NOMO-1 treated with DMSO at 0.1 percent for 48 hours (cell line): ENCODE data around the gene ADAP1.

Experiments used
- DNase-seq: peaks from one replicate; lab custom pipeline; 2025; ENCODE audit not compliant: unreplicated experiment; lab: John Stamatoyannopoulos, UW

The ADAP1 gene

DNA sequence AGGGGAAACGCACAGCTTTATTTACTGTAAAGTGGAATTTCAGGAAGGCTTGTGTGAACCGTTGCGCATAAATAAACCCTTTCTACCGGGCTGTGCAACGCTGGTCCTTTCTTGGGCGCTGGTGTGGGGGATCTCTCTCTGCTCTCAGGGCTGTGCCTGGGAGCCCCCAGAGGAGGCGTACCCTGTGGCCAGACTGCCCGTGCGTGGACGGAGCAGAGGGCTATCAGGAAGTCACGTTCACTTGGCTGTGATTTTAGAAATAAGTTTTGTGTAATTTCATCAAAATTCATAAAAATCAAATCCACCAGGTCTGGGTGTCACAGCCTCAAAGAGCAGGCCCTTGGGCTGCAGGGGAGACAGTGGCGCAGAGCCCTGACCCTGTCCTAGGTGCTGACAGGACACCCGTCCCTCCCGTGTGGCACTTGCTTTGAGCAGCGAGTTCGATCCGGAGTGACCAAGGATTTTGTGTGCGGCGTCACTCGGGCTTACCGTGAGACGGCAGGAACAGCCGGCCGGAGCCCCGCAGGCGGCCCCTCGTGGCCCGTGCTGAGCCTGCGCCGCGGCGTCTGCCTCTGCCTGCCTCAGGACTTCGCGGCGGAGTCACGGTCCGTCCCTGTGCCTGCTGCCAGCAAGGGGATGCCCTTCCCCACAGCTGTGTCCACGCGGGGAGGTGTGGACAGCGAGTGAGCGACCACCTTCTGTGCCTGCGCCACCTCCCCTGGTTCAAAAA is 58.0 kb downstream of the ADAP1 start:
- no peak for DNase-seq

DNA sequence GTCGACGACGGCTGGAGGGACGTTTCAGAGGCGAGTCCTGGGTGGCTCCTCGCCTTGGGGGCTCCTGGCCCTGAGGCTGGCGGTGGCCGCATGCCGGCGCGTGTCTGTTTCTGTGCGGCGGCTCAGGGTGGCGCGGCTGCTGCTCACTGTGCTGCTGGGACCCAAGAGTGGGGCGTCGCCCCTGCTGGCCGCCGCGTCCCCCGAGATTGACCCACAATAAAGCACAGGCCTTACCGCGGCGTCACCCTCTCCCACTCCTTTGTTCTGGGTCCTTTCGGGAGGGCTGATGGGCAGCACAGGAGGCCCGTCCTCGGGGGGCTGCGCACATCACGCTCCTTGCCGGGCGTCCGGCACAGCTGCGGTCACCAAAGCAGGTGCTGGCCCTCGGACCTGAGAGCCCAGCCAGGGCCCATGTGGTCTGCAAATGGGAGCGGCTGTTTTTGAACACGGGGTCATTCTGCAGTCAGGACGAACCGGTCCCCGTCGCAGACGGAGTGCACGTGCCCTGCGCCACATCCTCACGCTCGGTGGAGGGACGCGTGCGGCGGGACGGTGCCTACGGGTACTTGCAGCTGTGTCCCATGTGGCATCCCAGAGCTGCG is 58.9 kb downstream of the ADAP1 start:
- DNase-seq = no peak

DNA sequence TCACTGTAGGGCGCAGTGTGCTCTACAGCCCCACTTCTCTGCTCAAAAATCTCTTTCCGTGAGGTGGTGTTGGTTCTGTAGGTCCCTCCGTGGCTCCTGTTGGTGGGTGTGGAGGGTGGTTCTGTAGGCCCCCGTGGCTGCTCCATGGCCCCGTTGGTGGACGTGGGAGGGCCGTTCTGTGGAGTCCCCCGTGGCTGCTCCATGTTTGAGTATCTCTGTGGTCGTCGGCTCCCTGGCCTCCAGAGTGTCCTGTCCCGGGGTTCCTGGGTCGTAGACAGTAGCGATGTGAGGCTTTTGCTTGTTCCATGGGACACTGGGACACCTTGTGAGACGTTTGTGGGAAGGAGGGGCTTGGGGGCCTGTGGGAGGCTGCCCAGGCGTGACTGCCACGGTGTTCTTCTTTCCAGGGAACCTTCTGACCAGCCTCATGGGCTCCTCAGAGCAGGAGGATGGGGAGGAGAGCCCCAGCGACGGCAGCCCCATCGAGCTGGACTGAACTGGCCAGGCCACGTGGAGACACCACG is 59.5 kb downstream of the ADAP1 start:
- DNase-seq = no peak

DNA sequence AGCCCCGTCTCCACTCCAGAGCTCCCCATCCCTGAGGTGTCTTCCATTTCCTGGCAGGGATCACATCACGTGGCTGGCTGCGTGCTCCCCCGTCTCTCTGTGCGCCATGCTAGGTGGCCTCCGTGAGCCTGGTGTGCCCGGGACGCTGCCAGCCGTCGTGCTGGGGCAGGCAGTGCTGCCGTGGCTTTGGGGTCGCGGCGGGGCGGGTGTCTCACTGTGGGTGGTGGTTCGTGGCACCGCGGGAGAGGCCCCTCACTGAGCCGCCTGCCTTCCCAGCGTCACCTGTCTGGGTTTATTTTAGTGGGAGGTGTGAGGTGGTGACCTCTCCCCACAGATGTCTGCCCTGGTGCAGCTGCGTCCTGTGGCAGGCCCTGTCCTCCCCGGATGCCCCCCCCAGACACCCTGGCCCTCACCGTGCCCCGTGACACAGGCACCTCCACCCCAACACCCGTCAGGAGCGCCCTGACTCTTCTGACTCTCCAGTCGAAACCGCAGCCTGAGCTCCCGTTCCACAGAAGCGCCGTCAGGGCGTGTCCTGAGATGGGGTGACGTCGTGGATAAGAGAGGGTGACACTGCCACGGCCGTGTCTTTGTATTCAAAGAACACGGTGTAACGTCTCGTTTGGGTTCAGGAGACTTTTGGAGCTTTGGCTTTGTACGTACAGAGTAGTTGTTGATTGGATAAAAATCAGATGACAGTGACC is 60.2 kb downstream of the ADAP1 start:
- no peak for DNase-seq

DNA sequence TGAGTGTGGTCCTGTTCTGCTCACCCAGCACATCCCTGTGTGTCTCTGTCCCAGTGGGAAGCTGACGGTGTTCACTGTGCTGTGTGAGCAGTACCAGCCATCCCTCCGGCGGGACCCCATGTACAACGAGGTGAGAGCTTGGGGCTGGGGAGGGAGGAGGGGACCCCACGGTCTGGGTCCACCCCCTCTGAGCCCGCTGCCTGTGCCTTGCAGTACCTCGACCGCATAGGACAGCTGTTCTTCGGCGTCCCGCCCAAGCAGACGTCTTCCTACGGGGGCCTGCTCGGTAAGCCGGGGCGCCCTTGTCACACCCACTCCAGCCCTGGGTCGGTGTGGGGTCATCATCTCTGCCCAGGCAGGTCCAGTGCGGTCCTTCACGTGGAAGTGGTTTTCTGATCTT is 60.8 kb downstream of the ADAP1 start:
- no peak for DNase-seq

DNA sequence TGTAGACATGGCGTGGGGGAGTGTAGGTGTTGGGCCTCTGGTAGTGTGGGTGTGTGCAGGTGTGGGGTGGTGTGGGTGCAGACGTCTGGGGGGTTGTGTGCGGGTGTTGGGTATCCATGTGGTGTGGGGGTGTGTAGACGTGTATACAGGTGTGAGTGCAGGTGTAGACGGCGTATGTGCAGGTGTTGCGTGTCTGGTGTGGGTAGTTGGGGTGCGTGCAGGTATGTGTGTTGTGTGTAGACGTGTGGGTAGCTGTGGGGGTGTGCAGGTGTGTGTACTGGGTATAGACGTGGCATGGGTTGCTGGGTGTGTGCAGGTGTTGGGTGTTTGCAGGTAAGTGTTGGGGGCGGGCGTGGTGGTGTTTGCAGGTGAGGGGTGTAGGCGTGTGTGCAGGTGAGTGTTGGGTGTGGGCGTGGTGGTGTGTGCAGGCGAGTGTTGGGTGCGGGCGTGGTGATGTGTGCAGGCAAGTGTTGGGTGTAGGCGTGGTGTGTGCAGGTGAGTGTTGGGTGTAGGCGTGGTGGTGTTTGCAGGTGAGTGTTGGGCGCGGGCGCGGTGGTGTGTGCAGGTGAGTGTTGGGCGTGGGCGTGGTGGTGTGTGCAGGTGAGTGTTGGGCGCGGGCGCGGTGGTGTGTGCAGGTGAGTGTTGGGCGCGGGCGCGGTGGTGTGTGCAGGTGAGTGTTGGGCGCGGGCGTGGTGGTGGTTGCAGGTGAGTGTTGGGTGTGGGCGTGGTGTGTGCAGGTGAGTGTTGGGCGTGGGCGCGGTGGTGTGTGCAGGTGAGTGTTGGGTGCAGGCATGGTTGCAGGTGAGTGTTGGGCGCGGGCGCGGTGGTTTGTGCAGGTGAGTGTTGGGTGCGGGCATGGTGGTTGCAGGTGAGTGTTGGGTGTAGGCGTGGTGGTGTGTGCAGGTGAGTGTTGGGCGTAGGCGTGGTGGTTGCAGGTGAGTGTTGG is 61.6 kb downstream of the ADAP1 start:
- DNase-seq = no peak

DNA sequence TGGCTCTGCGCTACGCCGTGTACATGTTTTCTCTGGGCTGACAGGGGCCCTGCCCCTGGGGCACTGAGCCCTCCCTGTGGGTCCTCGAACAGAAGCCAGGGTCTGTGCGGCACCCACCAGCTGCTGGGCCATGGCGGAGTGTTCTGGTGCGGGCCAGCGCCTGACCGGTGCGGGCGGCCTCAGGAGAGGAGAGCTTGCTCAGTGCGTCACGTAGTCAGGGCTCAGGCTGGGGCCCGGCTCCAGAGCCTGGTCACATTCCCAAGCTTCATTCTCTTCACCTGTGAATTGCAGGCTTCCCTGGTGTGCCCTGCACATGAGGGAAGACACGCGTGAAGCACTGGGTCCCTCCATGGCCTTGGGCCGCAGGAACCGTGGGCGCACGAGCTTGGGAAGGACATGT is 62.7 kb downstream of the ADAP1 start:
- no peak for DNase-seq

DNA sequence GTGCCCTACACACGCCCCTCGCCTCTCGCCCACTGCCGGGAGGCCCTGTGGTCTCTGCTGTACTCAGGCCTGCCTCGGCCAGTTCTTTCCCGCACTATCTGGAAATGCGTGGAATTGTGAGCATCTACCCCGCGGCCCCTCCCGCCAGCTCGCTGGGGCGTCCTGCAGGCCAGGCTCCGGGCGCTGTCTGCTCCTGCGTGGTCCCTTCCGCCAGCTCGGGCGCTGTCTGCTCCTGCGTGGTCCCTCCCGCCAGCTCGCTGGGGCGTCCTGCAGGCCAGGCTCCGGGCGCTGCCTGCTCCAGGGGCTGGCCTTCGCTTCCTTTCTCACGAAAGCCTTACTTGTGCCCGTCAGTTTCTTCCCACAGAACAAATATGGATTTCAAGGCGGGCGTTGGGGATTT is 63.2 kb downstream of the ADAP1 start:
- DNase-seq = no peak

DNA sequence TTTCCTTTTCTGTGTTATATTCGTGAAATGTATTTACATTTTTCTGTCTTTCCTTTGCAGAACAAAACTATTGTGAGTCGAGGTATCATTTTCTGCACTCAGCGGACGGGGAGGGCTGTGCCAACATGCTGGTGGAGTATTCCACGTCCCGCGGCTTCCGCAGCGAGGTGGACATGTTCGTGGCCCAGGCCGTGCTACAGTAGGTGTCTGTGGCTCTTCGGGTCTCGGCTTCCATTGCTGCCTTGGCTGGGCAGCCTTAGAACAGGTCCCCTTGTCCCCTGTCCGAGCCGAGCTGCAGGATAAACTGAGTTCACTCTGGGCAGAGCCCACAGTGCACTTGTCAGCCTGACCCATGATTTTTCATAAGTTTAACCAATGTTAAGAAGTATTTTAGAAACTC is 63.6 kb downstream of the ADAP1 start:
- DNase-seq = no peak

DNA sequence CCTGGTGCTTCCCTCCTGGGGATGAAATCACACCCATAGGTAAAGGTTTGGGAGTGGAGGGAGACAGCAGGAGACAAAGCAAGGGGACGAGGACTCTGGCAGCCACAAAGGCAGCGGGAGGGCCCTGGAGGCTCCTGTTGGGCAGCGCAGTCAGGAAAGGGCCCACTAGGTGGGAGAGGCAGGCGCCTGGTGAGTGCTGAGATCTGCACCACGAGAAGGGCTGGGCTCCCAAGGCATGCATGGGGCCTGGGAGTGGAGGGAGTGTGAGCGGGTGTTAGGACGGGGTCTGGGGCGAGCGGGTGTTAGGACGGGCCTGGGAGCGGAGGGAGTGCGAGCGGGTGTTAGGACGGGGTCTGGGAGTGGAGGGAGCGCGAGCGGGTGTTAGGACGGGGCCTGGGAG is 65.1 kb downstream of the ADAP1 start:
- DNase-seq = no peak

DNA sequence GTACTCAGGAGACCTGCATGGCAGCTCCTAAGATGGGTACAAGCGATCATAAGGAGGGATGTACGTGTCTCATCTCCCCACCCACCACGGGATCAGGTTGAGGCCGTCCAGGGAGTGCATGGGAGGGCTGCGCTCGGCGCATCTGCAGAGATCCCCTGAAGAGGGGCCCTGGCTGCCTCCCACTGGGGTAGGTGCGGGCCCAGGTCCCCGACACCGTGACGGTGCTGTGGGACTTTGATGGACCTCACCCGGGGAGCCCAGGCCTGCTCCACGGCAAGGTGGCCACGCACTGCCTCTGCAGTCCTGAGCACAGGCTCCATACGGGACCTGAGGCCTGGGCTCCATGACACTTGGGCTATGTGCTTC is 65.5 kb downstream of the ADAP1 start:
- no peak for DNase-seq

DNA sequence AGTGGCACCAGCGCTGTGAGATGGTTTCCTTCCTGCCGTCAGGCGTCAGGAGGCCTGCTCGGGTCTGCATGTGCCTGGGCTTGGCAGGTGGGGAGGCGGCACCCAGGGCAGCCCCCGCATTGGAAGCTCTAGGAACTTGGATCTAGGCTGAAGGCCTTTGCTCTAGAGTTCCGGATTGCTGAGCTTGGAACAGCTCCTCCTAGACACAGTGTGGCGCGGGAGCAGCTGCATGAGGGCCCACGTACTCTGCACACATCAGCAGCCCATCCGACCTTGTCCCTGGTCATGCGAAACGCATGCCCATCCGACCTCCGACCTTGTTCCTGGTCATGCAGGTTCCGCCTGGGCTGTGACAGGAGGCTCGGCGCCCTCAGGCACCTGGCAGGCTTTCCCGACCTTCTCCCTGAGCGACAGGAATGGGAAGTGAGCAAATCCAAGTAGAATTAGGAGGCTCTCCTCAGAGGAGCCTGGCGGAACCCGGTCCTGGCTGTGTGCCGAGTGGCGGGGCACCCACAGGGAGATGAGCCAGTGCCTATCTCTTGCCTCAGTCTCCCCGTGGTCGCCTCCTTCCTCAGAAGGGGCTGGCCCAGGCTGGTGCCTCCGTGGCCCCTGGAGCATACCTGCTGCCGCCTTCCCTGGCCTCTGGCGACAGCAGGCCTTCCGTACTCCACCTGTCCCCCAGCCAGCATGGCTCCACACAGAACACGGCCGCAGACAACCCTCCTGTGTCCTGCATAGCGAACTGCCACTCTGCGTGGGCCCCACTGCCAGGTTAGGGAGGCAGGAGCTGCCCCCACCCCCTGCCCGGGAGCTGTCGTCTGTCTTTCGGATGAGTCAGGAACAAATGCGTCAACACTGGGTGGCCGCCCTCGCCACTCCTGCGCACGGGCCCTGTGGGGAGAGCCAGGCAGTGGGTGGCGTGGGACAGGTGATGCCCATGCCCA is 66.1 kb downstream of the ADAP1 start:
- no peak for DNase-seq

DNA sequence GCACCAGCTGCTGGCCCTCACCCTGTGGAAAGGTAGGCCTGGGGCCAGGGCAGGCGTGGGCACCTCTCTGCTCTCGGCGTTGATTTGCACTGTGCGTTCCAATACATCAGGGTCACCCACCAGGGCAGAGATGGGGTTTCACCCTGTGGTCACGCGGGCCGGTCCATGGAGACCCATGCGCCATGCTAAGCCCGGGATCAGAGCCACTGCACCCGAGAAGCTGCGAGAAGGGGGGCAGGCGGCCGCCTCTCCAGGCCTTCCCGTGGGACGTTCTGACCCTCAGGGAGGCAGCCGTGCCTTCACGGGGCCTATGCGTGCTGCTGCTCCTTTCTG is 67.0 kb downstream of the ADAP1 start:
- DNase-seq = no peak

DNA sequence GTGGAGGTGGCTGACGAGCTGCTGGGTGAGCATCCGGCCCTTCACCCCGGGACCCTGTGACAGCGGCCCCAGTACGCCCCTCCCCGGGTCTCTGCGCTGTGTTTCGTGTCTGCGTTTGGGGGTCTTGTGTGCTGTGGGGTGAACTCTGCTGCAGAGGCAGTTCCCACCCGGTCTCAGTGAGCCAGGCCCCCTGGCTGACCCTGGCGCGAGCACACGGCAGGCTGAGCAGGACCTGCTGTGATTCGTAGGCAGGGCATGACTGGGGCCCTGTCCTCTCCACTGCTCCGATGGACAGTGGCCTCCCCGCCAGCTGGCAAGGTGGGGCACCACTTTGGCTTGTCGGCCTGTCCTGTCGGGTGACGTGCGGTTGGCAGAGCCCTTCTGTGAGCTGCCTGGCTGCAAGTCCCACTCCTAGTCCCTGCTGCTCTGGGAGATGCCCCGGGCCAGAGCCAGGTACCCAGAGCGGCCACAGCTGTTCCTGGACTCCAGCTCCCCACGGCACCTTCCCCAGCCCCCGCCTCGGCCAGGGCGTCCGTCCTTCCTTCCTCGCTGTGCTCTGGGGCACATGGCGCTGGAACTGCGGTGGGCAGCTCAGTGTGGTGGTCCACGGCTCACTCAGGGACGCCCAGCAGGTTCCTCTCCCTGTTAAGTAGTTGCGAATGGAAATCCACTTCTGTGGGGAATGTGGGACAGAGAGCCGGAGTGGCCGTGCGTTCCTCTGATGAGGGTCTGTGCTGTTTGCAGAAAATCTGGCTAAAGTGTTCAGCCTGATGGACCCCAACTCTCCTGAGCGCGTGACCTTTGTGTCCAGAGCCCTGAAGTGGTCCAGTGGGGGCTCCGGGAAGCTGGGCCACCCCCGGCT is 67.6 kb downstream of the ADAP1 start:
- no peak for DNase-seq

DNA sequence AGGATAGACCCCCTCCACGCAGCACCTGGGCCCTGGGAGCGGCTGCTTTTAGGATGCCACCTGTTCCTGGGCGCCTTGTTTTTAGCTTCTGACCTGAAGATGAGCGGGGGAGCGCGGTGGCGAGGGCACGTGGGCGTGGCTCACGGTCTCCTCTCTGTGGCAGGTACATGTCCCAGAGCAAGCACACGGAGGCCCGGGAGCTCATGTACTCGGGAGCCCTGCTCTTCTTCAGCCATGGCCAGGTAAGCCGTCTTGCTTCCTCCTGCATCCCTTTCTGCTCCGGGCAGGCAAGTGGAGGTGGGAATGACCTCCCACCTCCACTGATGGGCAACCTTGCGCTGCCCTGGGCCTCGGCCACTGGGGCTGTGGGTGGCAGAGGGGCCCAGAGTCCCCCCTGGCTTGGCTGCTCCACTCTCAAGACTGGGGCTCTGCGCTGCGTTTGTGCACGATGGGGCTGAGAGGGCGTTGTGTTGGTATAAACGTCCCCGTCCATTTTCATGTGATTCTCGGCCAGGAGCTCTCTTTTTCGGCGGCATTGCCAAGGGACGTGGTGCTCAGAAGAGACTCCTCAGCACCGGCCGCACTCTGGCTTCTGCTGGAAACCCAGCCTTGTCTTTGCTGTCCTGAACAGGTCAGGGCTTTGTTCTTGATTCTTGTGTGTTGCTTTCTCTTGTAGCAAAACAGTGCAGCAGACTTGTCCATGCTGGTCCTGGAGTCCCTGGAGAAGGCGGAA is 68.4 kb downstream of the ADAP1 start:
- no peak for DNase-seq

DNA sequence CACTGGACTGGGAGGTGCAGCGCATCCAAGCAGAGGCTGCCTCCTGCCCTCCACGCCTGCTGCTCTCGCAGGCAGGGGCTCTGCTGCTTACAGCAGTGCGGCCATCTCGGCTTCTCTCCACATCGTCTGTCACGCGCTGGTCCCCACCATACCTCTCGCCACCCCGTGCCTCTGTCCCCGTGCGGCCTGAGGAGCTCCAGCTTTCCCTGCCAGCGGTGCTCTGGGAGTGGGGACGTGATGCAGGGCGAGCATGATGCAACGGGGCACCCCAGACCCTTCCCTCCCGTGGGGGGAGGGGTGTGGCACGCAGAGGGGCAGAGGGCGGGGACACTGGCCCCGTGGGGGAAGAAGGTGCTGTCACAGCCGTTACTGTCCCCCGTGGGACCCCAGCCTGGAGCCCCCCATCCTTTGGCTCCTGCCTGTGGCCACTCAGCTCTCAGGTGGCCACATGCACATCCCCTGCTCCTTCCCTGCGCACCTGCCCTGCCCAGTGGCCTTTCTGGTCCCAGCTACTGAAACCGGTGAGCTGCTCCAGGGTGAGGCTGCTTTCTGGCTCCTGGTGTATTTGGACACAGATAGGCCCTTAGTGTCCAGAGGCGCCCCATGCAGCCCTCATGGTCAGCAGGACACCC is 69.1 kb downstream of the ADAP1 start:
- DNase-seq = no peak

DNA sequence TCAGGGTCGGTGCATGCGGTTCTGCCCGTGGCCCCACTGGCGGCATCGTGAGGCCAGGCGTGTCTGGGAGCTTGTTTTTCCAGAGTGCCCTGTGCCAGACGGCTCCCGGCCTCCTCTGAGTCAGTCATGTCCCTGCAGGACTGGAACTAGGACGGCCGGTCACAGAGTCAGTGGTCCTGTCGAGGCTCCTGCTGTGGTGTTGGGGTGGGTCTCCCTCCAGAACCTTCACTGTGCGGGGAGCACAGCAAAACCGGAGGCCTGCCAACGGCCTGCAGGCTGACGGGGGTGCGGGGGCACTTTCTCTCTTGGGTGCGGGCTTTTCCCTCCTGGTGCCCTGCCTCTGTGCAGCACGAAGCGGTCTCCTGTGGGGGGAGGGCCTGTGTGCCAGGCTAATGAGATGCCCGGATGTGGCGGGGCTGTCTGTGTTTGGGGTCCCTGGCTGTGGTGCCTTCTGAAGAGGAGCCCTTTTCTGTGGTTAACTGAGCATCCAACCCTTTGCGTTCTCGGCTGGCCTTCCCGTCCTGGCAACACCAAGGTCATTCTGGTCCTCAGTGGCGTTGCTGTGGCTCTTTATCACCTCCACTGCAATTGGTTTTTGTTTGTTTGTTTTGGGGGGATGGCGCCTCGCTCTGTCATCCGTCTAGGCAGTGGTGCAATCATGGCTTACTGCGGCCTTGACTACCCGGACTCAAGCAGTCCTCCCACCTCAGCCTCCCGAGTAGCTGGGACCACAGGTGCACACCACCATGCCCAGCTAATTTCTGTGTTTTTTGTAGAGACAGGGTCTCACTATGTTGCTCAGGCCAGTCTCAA is 70.1 kb downstream of the ADAP1 start:
- DNase-seq = no peak
